ENCODE measurements around the gene EYS.

DNA sequence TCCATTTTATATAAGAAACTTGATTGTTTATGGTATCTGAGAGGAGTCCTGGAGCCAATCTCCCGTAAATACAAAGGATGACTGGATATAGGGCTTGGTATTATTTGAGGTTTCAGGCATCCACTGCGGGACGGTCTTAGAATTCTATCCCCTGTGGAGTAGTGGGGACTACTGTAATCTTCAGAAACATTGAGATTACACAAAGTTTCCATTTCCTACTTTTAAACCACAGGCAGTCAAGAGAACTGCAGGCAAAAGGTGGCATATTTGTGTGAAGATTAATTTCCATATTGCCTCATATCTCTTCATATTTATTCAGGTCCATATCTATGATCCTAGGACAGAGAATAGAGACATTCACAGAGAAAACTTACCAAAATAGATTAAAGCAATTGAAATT lies 1485.2 kb downstream of the EYS start:
- TF ChIP-seq EZH2 (IDR thresholded peaks at IDR 0.05): no peak
- no peak for TF ChIP-seq POLR2AphosphoS5 (IDR thresholded peaks at IDR 0.05; ENCODE audit: borderline replicate concordance, low read depth, low read length)

All from SK-N-MC (cell line).